ENCODE data around the gene PTPRO. TPM values are rescaled to one million over a fixed set of nuclear protein-coding genes. Genes with fewer than 3 reads are reported as not detected.

Gene PTPRO
- total RNA-seq, 1 donor from 2014 or later, result 5.8 TPM

DNA sequence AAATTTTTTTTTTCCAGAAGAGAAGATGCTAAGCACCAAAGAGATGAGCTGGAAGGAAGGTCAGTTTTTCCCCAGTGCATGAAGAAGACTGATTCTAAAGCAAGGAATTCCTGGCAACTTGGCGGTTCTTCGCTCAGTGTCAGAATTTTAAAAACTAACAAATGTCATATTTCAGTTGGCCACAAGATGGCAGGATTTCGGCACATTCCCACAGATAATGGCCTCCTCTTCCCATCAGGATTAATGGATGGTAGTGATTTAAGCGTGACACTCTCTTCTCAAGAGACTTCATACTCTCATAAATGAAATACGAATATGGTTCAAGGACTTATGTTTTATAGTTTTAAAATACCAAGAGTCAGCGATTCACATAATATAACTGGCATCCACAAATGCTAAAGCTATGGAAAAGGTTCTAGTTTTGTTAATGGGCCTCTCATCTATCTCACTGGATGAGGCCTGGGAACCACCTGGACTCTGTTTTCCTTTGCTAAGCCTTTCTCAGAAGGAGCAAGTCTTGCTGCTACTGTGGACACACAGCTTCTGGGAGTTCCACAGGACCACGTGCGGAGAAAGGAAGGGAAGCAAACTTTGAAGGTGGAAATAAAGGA is 46.1 kb upstream of the PTPRO start:
- Histone ChIP-seq H3K27ac (no peak overlapping the region), H3K4me1 (no peaks in the 10 kb centered on the region), H3K36me3 (no peaks in the 10 kb centered on the region), H3K9me3 (ENCODE audit: low read depth) (no peaks in the 10 kb centered on the region), H2AFZ (replicated peaks) (peak overlapping the region; percentile 90), H3K27me3 (no peaks in the 10 kb centered on the region), H3K9ac (no peak overlapping the region), H3F3A (ENCODE audit: low read depth) (no peaks in the 10 kb centered on the region), H3K79me2 (ENCODE audit: low read depth) (no peaks in the 10 kb centered on the region), H4K20me1 (ENCODE audit: low read depth) (no peaks in the 10 kb centered on the region), H3K4me2 (no peak overlapping the region), H3K4me3 (no peak overlapping the region)
- TF ChIP-seq EZH2phosphoT487 (IDR thresholded peaks at IDR 0.05), result no peak
- TF ChIP-seq, protein P1, sequence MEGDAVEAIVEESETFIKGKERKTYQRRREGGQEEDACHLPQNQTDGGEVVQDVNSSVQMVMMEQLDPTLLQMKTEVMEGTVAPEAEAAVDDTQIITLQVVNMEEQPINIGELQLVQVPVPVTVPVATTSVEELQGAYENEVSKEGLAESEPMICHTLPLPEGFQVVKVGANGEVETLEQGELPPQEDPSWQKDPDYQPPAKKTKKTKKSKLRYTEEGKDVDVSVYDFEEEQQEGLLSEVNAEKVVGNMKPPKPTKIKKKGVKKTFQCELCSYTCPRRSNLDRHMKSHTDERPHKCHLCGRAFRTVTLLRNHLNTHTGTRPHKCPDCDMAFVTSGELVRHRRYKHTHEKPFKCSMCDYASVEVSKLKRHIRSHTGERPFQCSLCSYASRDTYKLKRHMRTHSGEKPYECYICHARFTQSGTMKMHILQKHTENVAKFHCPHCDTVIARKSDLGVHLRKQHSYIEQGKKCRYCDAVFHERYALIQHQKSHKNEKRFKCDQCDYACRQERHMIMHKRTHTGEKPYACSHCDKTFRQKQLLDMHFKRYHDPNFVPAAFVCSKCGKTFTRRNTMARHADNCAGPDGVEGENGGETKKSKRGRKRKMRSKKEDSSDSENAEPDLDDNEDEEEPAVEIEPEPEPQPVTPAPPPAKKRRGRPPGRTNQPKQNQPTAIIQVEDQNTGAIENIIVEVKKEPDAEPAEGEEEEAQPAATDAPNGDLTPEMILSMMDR (IDR thresholded peaks at IDR 0.05), result peak; percentile 77
- no peak for TF ChIP-seq EZH2 (IDR thresholded peaks at IDR 0.05)
- peak; percentile 61 for DNase-seq (ENCODE audit: low spot score)
- Mint-ChIP-seq H3K36me3 (no peaks in the 10 kb centered on the region), H3K27me3 (ENCODE audit: insufficient read depth, low read depth) (peaks cover 2% of the 10 kb centered on the region), H3K4me3 (no peak overlapping the region), H3K4me1 (peaks cover 2% of the 10 kb centered on the region), H3K9me3 (no peaks in the 10 kb centered on the region), H3K27ac (no peak overlapping the region)

DNA sequence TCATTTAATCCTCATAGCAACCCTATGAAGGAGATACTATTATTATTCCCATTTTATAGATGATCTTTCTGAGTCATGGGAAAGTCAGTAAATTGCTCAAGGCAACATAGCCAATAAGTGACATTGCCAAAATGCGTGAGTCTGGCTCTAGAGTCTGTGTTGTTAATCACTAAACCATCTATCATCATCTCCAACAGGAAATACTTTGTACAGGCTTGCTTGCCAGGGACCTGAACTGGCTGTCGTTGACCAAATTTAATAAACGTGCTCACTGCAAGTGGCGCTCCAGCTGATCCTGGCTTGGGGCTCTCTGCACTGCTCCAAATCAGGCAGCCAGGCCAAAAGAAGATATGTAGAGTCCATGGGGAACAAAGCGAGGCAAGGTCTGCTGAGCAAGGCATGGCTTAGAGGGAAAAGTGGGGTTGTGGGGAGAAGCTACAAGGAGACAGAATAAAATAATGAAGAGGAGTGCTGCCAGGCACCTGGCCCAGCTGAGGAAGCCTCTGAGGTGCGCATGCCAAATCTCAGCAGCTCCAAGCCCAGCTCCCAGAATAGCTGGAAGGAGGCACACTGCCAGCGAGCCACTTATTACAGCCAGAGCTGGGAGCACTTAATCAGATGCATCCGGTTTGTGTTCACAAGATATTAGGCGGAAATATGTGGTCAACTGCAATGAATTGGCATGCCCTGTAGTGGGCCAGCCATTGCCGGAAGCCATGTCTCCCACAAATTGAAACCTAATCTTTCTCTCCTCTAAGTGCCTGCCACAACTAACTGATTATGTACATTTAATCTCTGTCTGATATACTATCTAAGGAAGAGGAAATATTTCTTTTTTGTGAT is 43.3 kb upstream of the PTPRO start:
- Mint-ChIP-seq H3K27me3 (ENCODE audit: insufficient read depth, low read depth) (no peaks in the 10 kb centered on the region), H3K27ac (no peak overlapping the region), H3K4me3 (no peak overlapping the region), H3K36me3 (no peaks in the 10 kb centered on the region), H3K9me3 (no peaks in the 10 kb centered on the region), H3K4me1 (peaks cover 2% of the 10 kb centered on the region)
- Histone ChIP-seq H3K36me3 (no peaks in the 10 kb centered on the region), H3K27me3 (no peaks in the 10 kb centered on the region), H3K4me1 (no peaks in the 10 kb centered on the region), H3K9ac (no peak overlapping the region), H3K4me2 (no peak overlapping the region), H3F3A (ENCODE audit: low read depth) (no peaks in the 10 kb centered on the region), H2AFZ (replicated peaks) (no peak overlapping the region), H3K79me2 (ENCODE audit: low read depth) (no peaks in the 10 kb centered on the region), H3K4me3 (no peak overlapping the region), H4K20me1 (ENCODE audit: low read depth) (no peaks in the 10 kb centered on the region), H3K9me3 (ENCODE audit: low read depth) (no peaks in the 10 kb centered on the region), H3K27ac (no peak overlapping the region)
- no peak for DNase-seq (ENCODE audit: low spot score)
- TF ChIP-seq, protein P1 (IDR thresholded peaks at IDR 0.05), result no peak
- TF ChIP-seq EZH2phosphoT487 (IDR thresholded peaks at IDR 0.05) (no peak), EZH2 (IDR thresholded peaks at IDR 0.05) (no peak)

DNA sequence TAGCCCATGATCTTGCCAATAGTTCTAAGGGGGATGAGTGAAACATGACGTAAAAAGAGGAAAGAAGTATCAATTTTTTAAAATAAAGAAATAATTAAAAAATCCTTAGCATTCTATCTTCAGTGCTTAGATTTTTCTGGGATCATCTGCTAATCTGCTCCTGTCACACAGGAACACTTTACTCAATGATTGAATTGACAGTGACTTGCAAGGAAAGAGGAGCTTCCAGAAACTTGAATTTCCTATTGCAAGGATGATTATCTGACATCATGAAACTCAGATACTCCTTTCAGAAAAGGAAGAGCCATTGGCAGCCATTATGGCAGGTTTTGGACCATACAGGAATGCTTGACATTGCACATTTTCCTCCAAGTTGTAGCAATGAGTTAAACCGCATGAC is 41.4 kb upstream of the PTPRO start:
- Histone ChIP-seq H3K4me3 (no peak overlapping the region), H4K20me1 (ENCODE audit: low read depth) (no peaks in the 10 kb centered on the region), H3K9ac (no peak overlapping the region), H3K27ac (no peak overlapping the region), H3K79me2 (ENCODE audit: low read depth) (no peaks in the 10 kb centered on the region), H3K9me3 (ENCODE audit: low read depth) (no peaks in the 10 kb centered on the region), H3F3A (ENCODE audit: low read depth) (no peaks in the 10 kb centered on the region), H3K27me3 (peaks cover 4% of the 10 kb centered on the region), H2AFZ (replicated peaks) (no peak overlapping the region), H3K4me2 (no peak overlapping the region), H3K4me1 (no peaks in the 10 kb centered on the region), H3K36me3 (no peaks in the 10 kb centered on the region)
- Mint-ChIP-seq H3K27ac (no peak overlapping the region), H3K9me3 (no peaks in the 10 kb centered on the region), H3K36me3 (no peaks in the 10 kb centered on the region), H3K4me3 (no peak overlapping the region), H3K27me3 (ENCODE audit: insufficient read depth, low read depth) (no peaks in the 10 kb centered on the region), H3K4me1 (peaks cover 2% of the 10 kb centered on the region)
- TF ChIP-seq, protein P1 (IDR thresholded peaks at IDR 0.05), result no peak
- TF ChIP-seq EZH2 (IDR thresholded peaks at IDR 0.05) (no peak), EZH2phosphoT487 (IDR thresholded peaks at IDR 0.05) (no peak)
- no peak for DNase-seq (ENCODE audit: low spot score)
